IMR-90 (cell line): ENCODE results near the gene MDM2. TPM values are rescaled to one million over a fixed set of nuclear protein-coding genes. Genes with fewer than 3 reads are reported as not detected.

ENCODE experiments used
- ATAC-seq: fragments of 200-7000 bp; cut with Tn5 transposase; 2 replicates; pipeline ENCODE4 v1.9.1; 2020; ENCODE audit warnings: low read depth, mild to moderate bottlenecking, moderate library complexity
- BruUV-seq: library from RNA; stranded (reverse); fragments of 400-500 nt; replicated peaks from 2 replicates; lab custom pipeline; 2021; lab: Mats Ljungman, UMichigan
- CTCF ChIA-PET: fragments of 300-600 bp; formaldehyde crosslinking; extraction: SDS; loops from one replicate; lab custom pipeline; 2021; ENCODE audit warnings: antibody characterized with exemption; lab: Yijun Ruan, JAX
- POLR2A ChIA-PET: fragments of 300-600 bp; sonication (Branson Sonifier 250); formaldehyde crosslinking; loops from one replicate; lab custom pipeline; 2022; ENCODE audit warnings: antibody characterized with exemption; ENCODE audit not compliant: unreplicated experiment; lab: Charles Lee
- DNase-seq: peaks from one replicate; pipeline ENCODE4 v3.0.0; 2013
- H2AFZ ChIP-seq: replicated peaks from 2 replicates; pipeline ENCODE3; 2013; ENCODE audit warnings: low read length, mild to moderate bottlenecking; ENCODE audit not compliant: poor library complexity
- H2AK5ac ChIP-seq: 2 replicates; pipeline ENCODE4 v1.6.1; 2013; ENCODE audit warnings: low read depth, low read length, inconsistent platforms
- H2AK9ac ChIP-seq: replicated peaks from 2 replicates; pipeline ENCODE3; 2013; ENCODE audit warnings: mild to moderate bottlenecking, low read depth, low read length, moderate library complexity; ENCODE audit not compliant: poor library complexity
- H2BK120ac ChIP-seq: 2 replicates; pipeline ENCODE4 v1.6.1; 2013; ENCODE audit warnings: low read depth, low read length, inconsistent platforms
- H2BK15ac ChIP-seq: 3 replicates; pipeline ENCODE4 v1.6.1; 2013; ENCODE audit warnings: low read depth, low read length, inconsistent platforms
- H2BK20ac ChIP-seq: 2 replicates; pipeline ENCODE4 v1.6.1; 2013; ENCODE audit warnings: low read depth, mild to moderate bottlenecking, inconsistent platforms, low read length, moderate library complexity
- H2BK5ac ChIP-seq: 2 replicates; pipeline ENCODE4 v1.6.1; 2013; ENCODE audit warnings: mild to moderate bottlenecking, low read depth, low read length, inconsistent platforms; ENCODE audit not compliant: poor library complexity, severe bottlenecking
- H3K14ac ChIP-seq: replicated peaks from 2 replicates; pipeline ENCODE4 v1.6.1; 2013; ENCODE audit warnings: low read depth, low read length, inconsistent platforms
- H3K18ac ChIP-seq: 2 replicates; pipeline ENCODE4 v1.6.1; 2013; ENCODE audit warnings: low read depth, low read length, control low read depth
- H3K23ac ChIP-seq: 2 replicates; pipeline ENCODE4 v1.6.1; 2013; ENCODE audit warnings: low read depth, low read length, inconsistent platforms
- H3K27ac ChIP-seq: 2 replicates; pipeline ENCODE4 v1.5.1; 2013; ENCODE audit warnings: mild to moderate bottlenecking, control low read depth, low read length; ENCODE audit not compliant: insufficient read depth
- H3K27me3 ChIP-seq: 2 replicates; pipeline ENCODE4 v1.6.1; 2013; ENCODE audit warnings: low read length; ENCODE audit not compliant: control insufficient read depth, insufficient read depth
- H3K36me3 ChIP-seq: 2 replicates; pipeline ENCODE4 v1.6.1; 2013; ENCODE audit warnings: low read length, mixed read lengths; ENCODE audit not compliant: control insufficient read depth, insufficient read depth
- H3K4ac ChIP-seq: 2 replicates; pipeline ENCODE4 v1.6.1; 2013; ENCODE audit warnings: low read depth, low read length, inconsistent platforms
- H3K4me1 ChIP-seq: 2 replicates; pipeline ENCODE4 v1.6.1; 2013; ENCODE audit warnings: low read length, mixed read lengths; ENCODE audit not compliant: control insufficient read depth, insufficient read depth
- H3K4me2 ChIP-seq: 2 replicates; pipeline ENCODE4 v1.6.1; 2013; ENCODE audit warnings: low read depth, mild to moderate bottlenecking, control low read depth, low read length, moderate library complexity
- H3K4me3 ChIP-seq: 2 replicates; pipeline ENCODE4 v1.5.1; 2013; ENCODE audit warnings: low read depth, mild to moderate bottlenecking, control low read depth, low read length, moderate library complexity; ENCODE audit not compliant: insufficient read depth
- H3K56ac ChIP-seq: 2 replicates; pipeline ENCODE4 v1.6.1; 2013; ENCODE audit warnings: low read length, inconsistent platforms; ENCODE audit not compliant: insufficient read depth; ENCODE audit errors: extremely low read depth
- H3K79me1 ChIP-seq, 2 experiments: 2 replicates each; pipeline ENCODE4 v1.6.1; 2013; ENCODE audit warnings: low read length in 2 of 2, inconsistent platforms in 1 of 2, low read depth in 1 of 2
- H3K9ac ChIP-seq: 2 replicates; pipeline ENCODE4 v1.6.1; 2013; ENCODE audit warnings: low read depth, low read length, control low read depth
- H3K9me1 ChIP-seq: 2 replicates; pipeline ENCODE4 v1.6.1; 2013; ENCODE audit warnings: low read length, inconsistent platforms; ENCODE audit not compliant: insufficient read depth
- H3K9me3 ChIP-seq: 2 replicates; pipeline ENCODE4 v1.6.1; 2013; ENCODE audit warnings: low read length; ENCODE audit not compliant: control insufficient read depth, insufficient read depth
- H4K20me1 ChIP-seq: 2 replicates; pipeline ENCODE4 v1.6.1; 2013; ENCODE audit warnings: low read length, inconsistent platforms; ENCODE audit not compliant: insufficient read depth
- H4K5ac ChIP-seq: 2 replicates; pipeline ENCODE4 v1.6.1; 2013; ENCODE audit warnings: mild to moderate bottlenecking, low read depth, low read length, control low read depth
- H4K8ac ChIP-seq, 2 experiments: 2 replicates each; pipeline ENCODE4 v1.6.1; 2013; ENCODE audit warnings: low read depth in 2 of 2, low read length in 2 of 2, control low read depth in 1 of 2, inconsistent platforms in 1 of 2
- H4K91ac ChIP-seq: 2 replicates; pipeline ENCODE4 v1.6.1; 2013; ENCODE audit warnings: low read depth, low read length, inconsistent platforms; ENCODE audit not compliant: insufficient read depth
- CTCF ChIP-seq: conservative IDR thresholded peaks from 2 replicates; pipeline ENCODE4 v1.5.1; 2012; ENCODE audit warnings: mild to moderate bottlenecking, low read depth, low read length, improper control_type of control experiment
- WGBS, 2 experiments: methylation state at CpG; one replicate each; pipeline versions ENCODE4 v1.1.5 to v1.1.7; 2013; ENCODE audit warnings: missing lambda C conversion rate in 2 of 2; ENCODE audit not compliant: insufficient read length in 1 of 2; ENCODE audit errors: extremely low coverage in 2 of 2; 5-methylcytosine and 5-hydroxymethylcytosine counted together
- dilution Hi-C: fragments of 300-500 bp; cut with HindIII; formaldehyde crosslinking; loops from one replicate; pipeline ENCODE4 v1.14.3; 2018; ENCODE audit warnings: low sequenced_read_pairs; ENCODE audit not compliant: unreplicated experiment
- in situ Hi-C: fragments of 300-500 bp; cut with MboI; formaldehyde crosslinking; loops from 3 replicates; pipeline ENCODE4 v1.14.3; 2019; ENCODE audit warnings: low sequenced_read_pairs, inconsistent platforms, mixed read lengths
- intact Hi-C: fragments of 100-400 bp; cut with micrococcal nuclease; formaldehyde crosslinking; loops from 2 replicates; pipeline ENCODE4 v1.10.0; 2022
- polyA plus RNA-seq, 3 experiments: library from polyadenylated mRNA; depleted of rRNA; stranded (reverse); fragments of >200 nt; gene quantifications; 2 replicates each; pipeline ENCODE4 v1.2.3, GENCODE V29; 2012; ENCODE audit warnings: low replicate concordance in 1 of 3
- total RNA-seq: library from RNA; depleted of rRNA; stranded (reverse); fragments of >200 nt; gene quantifications from 2 replicates; pipeline ENCODE4 v1.2.3, GENCODE V29; 2012

Gene MDM2
- total and polyA plus RNA-seq, 2 of the 4 experiments (the other 2 are of a cell fraction) = 21.9 to 196 TPM

- Histone ChIP-seq H3K27ac (no peak overlapping the region), H3K4me3 (no peak overlapping the region), H3K14ac (no peak overlapping the region), H3K18ac (no peak overlapping the region), H4K20me1 (no peaks in the 10 kb centered on the region), H2AFZ (no peak overlapping the region), H2BK20ac (no peak overlapping the region), H3K9ac (no peak overlapping the region), H3K79me1 (no peaks in the 10 kb centered on the region), H3K4me1 (no peaks in the 10 kb centered on the region), H2BK15ac (no peak overlapping the region), H2AK5ac (no peak overlapping the region), H3K4ac (no peak overlapping the region), H3K9me1 (no peaks in the 10 kb centered on the region), H2AK9ac (no peak overlapping the region), H2BK120ac (no peak overlapping the region), H3K9me3 (peaks cover 5% of the 10 kb centered on the region), H3K4me2 (no peak overlapping the region), H4K8ac (no peak overlapping the region), H3K27me3 (no peaks in the 10 kb centered on the region), H2BK5ac (no peak overlapping the region), H4K91ac (no peak overlapping the region), H4K5ac (no peak overlapping the region), H3K23ac (no peak overlapping the region), H3K36me3 (no peaks in the 10 kb centered on the region), H3K56ac (no peak overlapping the region)
- ChIA-PET CTCF (interaction anchor here (1.3 kb wide), 1 partner anchor 17 kb away, joined by 5 read pairs; no protein-coding TSS in a partner anchor), POLR2A (no interaction called here)
- BruUV-seq = no TSS peak
- TF ChIP-seq CTCF = no peak
- ATAC-seq (no peak), DNase-seq (no peak)
- intact Hi-C loops = no loop called here
- dilution Hi-C loops = no loop called here
- in situ Hi-C loops = no loop called here
- no CpG with 5 or more reads among the region's 4 CpGs for WGBS, 2 experiments
Observed at GRCh38 chr12:68877583-68877982, 69.6 kb downstream of the MDM2 start.
